ENCODE measurements around the gene GFPT1.

GFPT1 gene

GRCh38 chr2:69316550-69316949 lies 70.5 kb downstream of the GFPT1 start:
- TF ChIP-seq, protein P1, sequence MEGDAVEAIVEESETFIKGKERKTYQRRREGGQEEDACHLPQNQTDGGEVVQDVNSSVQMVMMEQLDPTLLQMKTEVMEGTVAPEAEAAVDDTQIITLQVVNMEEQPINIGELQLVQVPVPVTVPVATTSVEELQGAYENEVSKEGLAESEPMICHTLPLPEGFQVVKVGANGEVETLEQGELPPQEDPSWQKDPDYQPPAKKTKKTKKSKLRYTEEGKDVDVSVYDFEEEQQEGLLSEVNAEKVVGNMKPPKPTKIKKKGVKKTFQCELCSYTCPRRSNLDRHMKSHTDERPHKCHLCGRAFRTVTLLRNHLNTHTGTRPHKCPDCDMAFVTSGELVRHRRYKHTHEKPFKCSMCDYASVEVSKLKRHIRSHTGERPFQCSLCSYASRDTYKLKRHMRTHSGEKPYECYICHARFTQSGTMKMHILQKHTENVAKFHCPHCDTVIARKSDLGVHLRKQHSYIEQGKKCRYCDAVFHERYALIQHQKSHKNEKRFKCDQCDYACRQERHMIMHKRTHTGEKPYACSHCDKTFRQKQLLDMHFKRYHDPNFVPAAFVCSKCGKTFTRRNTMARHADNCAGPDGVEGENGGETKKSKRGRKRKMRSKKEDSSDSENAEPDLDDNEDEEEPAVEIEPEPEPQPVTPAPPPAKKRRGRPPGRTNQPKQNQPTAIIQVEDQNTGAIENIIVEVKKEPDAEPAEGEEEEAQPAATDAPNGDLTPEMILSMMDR (conservative IDR thresholded peaks at IDR 0.05; ENCODE audit: low read depth) = no peak
- POLR2A ChIA-PET (ENCODE audit: low non-redundant PET) = no interaction called here

GRCh38 chr2:69315160-69315761 lies 71.8 kb downstream of the GFPT1 start:
- TF ChIP-seq, protein P1 (conservative IDR thresholded peaks at IDR 0.05; ENCODE audit: low read depth) = no peak
- ChIA-PET CTCF (interaction anchor here (0.7 kb wide), 1 partner anchor 317 kb away, joined by 3 read pairs; no protein-coding TSS in a partner anchor), POLR2A (ENCODE audit: low non-redundant PET) (no interaction called here)
- DNase-seq (ENCODE audit: low spot score) = no peak
- H3K27ac ChIP-seq = no peak overlapping the region

More at GRCh38 chr2:69316550-69316949, 70.5 kb downstream of the GFPT1 start:
- no peak for DNase-seq (ENCODE audit: low spot score)
- CTCF ChIA-PET = no interaction called here
- no peak overlapping the region for H3K27ac ChIP-seq

DNA sequence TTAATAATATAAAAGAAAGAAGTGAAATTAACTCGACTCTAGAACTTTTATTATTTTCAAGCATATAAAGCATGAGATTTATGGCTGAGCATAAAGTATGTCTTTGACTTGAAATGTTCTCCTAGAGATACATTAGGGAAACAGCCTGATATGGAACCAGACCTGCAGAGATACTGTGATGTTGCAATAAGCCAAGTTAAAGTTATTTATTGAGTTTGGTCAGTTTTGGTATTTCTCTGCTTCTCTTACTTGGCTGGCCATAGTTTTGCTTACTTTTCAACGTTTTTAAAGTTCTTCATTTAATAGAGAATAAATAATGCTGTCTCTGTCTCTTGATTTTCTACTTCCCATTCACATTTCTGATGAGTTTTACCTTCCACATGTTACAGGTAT lies 76.0 kb downstream of the GFPT1 start:
- TF ChIP-seq, protein P1 (conservative IDR thresholded peaks at IDR 0.05; ENCODE audit: low read depth) = no peak
- ChIA-PET POLR2A (ENCODE audit: low non-redundant PET) (no interaction called here), CTCF (no interaction called here)
- DNase-seq (ENCODE audit: low spot score) = no peak
- H3K27ac ChIP-seq = no peak overlapping the region

DNA sequence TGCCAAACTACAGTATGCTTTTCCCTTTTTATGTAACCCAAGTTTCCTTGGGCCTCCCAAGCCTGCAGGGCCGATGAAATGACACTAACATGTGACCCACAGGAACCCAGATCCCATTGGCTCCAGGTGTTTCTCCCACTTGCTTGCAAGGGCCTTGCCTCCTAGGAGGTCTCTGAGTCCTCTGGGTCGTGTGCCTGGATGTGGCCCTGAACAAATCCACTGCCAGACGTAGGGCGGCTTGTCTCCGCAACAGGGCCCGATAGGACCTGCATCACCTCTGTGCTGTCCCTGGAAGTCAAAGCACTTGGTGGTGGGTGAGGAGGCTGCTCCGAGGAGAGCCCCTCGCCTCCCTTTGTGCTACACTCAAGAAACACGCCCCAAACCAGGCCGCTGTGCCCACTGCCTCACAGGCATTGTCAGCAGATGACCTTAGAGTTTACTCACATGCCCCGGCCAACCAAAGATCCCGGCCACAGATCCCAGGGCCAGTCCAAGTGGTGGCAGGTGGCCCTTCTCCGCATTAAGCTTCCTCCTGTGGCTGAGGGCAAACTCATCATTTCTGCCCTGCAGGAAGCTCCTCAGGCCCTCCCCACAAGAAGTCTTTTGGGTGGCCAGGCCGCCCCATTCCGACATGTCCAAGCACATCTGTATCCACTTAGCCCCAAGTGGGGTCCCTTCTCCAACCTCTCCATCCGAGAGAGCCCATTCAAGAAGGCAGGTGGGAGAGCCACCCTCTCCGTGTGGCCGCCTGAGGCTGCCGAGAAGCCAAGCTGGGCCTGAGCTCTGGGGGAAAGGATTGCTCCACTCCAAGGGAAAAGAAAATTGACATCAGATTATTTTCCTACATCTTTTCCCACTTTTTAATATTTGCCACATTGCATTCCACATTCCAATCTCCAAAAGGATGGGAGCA lies 76.7 kb downstream of the GFPT1 start:
- TF ChIP-seq, protein P1 (conservative IDR thresholded peaks at IDR 0.05; ENCODE audit: low read depth) = no peak
- ChIA-PET POLR2A (ENCODE audit: low non-redundant PET) (interaction anchor here (0.5 kb wide), 1 partner anchor 25 kb away, joined by 3 read pairs; no protein-coding TSS in a partner anchor), CTCF (no interaction called here)
- H3K27ac ChIP-seq = peak overlapping the region; percentile 69
- no peak for DNase-seq (ENCODE audit: low spot score)

- TF ChIP-seq, protein P1 (conservative IDR thresholded peaks at IDR 0.05; ENCODE audit: low read depth) = no peak
- CTCF ChIA-PET = interaction anchor here (1.8 kb wide), 1 partner anchor 297 kb away, joined by 6 read pairs; the partner anchor contains the start of gene ANTXR1
- no peak for DNase-seq (ENCODE audit: low spot score)
- POLR2A ChIA-PET (ENCODE audit: low non-redundant PET) = interaction anchor here (0.5 kb wide), 1 partner anchor 25 kb away, joined by 3 read pairs; no protein-coding TSS in a partner anchor
- H3K27ac ChIP-seq = peak overlapping the region; percentile 69
Measured at GRCh38 chr2:69309351-69310110, 77.5 kb downstream of the GFPT1 start.

- DNase-seq (ENCODE audit: low spot score) = no peak
- ChIA-PET POLR2A (ENCODE audit: low non-redundant PET) (no interaction called here), CTCF (interaction anchor here (0.6 to 1.8 kb wide), 3 partner anchors 10 to 1266 kb away, joined by 3 to 6 read pairs (median 4); partner anchors contain the start of gene ANTXR1)
- TF ChIP-seq, protein P1 (conservative IDR thresholded peaks at IDR 0.05; ENCODE audit: low read depth) = no peak
- H3K27ac ChIP-seq = peak overlapping the region; percentile 65
Measured at GRCh38 chr2:69308338-69308737, 78.7 kb downstream of the GFPT1 start.

Measured in RWPE1 (cell line).